ENCODE measurements around the gene NCK2.

DNA sequence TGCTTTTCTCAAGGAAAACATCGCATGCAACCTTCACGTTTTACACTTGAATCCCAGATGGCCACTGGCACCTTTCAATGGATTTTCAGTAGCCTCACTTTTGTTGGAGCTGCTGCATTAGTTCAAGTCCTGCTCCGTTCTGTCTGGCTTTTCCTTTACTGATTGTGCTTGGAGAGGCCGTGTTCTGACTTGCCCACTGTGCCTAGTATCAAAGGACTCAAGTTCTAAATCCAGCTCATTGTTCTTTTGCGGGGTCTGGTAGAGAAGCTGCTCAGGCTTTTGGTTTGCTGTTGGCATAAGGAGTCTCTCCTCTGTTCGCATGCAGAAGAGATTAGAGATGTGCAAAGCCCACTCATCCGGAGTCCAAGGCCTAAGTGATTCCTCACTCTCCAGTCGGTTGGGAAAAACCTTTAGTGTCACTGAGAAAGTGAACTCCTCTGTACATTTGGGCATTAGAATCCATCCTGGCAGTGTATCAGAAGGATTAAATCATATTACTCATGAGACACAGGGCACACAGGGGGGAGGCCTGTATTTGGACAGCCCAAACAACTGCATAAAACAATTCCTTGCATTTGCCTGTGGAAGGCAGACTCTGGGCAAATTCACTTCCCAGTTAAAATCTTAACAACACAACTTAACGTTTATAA is 69.7 kb downstream of the NCK2 start:
- TF ChIP-seq, protein P1, sequence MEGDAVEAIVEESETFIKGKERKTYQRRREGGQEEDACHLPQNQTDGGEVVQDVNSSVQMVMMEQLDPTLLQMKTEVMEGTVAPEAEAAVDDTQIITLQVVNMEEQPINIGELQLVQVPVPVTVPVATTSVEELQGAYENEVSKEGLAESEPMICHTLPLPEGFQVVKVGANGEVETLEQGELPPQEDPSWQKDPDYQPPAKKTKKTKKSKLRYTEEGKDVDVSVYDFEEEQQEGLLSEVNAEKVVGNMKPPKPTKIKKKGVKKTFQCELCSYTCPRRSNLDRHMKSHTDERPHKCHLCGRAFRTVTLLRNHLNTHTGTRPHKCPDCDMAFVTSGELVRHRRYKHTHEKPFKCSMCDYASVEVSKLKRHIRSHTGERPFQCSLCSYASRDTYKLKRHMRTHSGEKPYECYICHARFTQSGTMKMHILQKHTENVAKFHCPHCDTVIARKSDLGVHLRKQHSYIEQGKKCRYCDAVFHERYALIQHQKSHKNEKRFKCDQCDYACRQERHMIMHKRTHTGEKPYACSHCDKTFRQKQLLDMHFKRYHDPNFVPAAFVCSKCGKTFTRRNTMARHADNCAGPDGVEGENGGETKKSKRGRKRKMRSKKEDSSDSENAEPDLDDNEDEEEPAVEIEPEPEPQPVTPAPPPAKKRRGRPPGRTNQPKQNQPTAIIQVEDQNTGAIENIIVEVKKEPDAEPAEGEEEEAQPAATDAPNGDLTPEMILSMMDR (IDR thresholded peaks at IDR 0.05; ENCODE audit: low read depth, low read length, poor library complexity, severe bottlenecking): no peak
- no peak for TF ChIP-seq EZH2phosphoT487 (IDR thresholded peaks at IDR 0.05; ENCODE audit: borderline replicate concordance, low read length)

Measured in DOHH2 (cell line).